Loucy (cell line): ENCODE data around the gene DUS2.

ENCODE experiments used
- CTCF ChIP-seq: fragments of 200-600 bp; sonication (generic); conservative IDR thresholded peaks from 2 replicates; pipeline ENCODE4 v1.5.1; 2014; ENCODE audit warnings: mild to moderate bottlenecking, antibody characterized with exemption, low read length
- EZH2phosphoT487 ChIP-seq: fragments of 200-600 bp; IDR thresholded peaks from 2 replicates; pipeline ENCODE4 v1.6.1; 2018; ENCODE audit warnings: antibody characterized with exemption, mild to moderate bottlenecking, moderate library complexity, borderline replicate concordance

- TF ChIP-seq CTCF: no peak
- no peak for TF ChIP-seq EZH2phosphoT487
Measured at GRCh38 chr16:67982011-67982696, 40.9 kb upstream of the DUS2 start.
